ENCODE results near the gene ATCAY. TPM values are rescaled to one million over a fixed set of nuclear protein-coding genes. Genes with fewer than 3 reads are reported as not detected.
"Not testable (repeated sequence)": the region's sequence is repeated elsewhere in the genome, so short reads cannot be mapped to it uniquely, and the experiment has no call there.

ATCAY gene
- total and polyA plus RNA-seq, 3 donors from 2014 or later: 0.32 to 4.8 (median 1.7) TPM

DNA sequence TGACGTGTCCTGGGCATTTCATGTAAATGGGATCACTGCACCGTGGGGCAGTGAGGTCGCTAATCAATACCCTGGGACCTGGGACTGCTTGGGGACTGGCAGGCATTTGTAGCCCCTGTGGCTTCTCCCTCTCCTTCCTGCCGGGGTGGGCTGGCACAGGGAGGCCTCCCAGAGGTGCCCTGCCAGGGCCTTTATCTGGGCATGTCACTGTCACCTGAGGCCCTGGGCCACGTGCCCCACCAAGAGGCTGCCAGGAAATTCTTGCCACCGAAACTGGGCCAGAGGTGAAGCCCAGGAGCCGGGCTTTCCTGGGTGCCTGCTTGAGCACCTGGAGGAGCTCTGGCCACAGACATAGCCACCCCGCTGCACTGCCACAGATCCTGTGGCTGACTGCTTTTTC is 50.6 kb downstream of the ATCAY start:
- Histone ChIP-seq H3K27ac (no peak overlapping the region), H3K4me3 (no peak overlapping the region), H3K4me1 (peaks cover 5% of the 10 kb centered on the region), H3K36me3 (ENCODE audit: low read depth, missing control alignments) (no peaks in the 10 kb centered on the region), H3K27me3 (no peaks in the 10 kb centered on the region), H3K9me3 (no peaks in the 10 kb centered on the region)
- TF ChIP-seq POLR2A (IDR thresholded peaks at IDR 0.05): no peak
- TF ChIP-seq, protein P1, sequence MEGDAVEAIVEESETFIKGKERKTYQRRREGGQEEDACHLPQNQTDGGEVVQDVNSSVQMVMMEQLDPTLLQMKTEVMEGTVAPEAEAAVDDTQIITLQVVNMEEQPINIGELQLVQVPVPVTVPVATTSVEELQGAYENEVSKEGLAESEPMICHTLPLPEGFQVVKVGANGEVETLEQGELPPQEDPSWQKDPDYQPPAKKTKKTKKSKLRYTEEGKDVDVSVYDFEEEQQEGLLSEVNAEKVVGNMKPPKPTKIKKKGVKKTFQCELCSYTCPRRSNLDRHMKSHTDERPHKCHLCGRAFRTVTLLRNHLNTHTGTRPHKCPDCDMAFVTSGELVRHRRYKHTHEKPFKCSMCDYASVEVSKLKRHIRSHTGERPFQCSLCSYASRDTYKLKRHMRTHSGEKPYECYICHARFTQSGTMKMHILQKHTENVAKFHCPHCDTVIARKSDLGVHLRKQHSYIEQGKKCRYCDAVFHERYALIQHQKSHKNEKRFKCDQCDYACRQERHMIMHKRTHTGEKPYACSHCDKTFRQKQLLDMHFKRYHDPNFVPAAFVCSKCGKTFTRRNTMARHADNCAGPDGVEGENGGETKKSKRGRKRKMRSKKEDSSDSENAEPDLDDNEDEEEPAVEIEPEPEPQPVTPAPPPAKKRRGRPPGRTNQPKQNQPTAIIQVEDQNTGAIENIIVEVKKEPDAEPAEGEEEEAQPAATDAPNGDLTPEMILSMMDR (IDR thresholded peaks at IDR 0.05): no peak
- 73 to 80% methylated on average over 4 to 8 of the region's 8 CpGs for WGBS, 2 donors
- no peak for DNase-seq
- intact Hi-C loops (cut with DNase I; ENCODE audit: low total_unique reads): no loop called here

DNA sequence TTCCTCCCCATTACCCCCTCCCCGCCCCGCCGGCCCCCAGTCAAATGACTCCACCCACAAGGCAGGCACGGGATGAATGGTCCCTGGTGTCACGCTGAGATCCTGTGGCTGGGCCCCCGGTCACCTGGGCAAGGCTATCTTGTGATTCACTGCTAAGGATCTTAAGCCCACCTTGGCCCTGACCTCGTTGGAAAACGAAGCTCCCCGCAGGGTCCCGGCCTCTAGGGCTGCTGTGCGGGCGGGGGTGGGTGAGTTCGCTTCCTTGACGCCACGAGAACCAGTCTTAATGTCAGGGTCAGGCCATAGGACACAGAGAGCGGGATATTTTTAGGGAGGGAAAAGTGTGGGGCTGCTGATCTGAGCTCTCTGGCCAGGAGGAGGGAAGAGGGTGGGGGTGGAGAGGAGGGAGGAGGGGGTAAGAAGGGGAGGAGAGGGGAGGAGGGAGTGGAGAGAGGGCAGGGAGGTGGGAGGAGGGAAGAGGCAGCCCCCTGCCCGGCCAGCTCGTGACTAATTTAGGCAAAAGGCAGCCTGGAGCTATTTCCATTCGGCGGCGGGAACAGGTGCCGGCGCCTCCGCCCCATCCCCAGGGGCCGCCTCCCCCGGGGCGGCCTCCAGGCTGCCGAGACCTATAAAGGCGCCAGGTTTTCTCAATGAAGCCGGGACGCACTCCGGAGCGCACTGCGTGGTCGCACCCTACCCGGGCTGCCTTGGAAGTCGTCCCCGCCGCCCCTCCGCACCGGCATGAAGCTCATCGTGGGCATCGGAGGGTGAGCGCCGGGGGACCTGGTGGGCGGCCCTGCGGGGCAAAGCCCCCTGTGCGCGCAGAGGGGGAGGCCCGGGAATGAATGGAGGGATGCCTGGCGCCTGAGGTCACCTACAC is 52.7 kb downstream of the ATCAY start, which contains the start of gene NMRK2:
Gene NMRK2 (plus strand): TSS at position 139 of the 880 bp plus-strand sequence. CDS start 603 bp downstream, at position 742.
- Histone ChIP-seq H3K9me3 (no peaks in the 10 kb centered on the region), H3K4me3 (no peak within 1 kb of the TSS), H3K27me3 (no peaks in the 10 kb centered on the region), H3K36me3 (ENCODE audit: low read depth, missing control alignments) (no peaks in the 10 kb centered on the region), H3K27ac (no peak within 1 kb of the TSS), H3K4me1 (peaks cover 5% of the 10 kb centered on the region)
- intact Hi-C loops (cut with DNase I; ENCODE audit: low total_unique reads): no loop called here
- DNase-seq: no peak
- WGBS, 2 donors: 2 to 3% methylated on average over 26 to 44 of the region's 51 CpGs
- TF ChIP-seq, protein P1 (IDR thresholded peaks at IDR 0.05): no peak
- no peak for TF ChIP-seq POLR2A (IDR thresholded peaks at IDR 0.05)

DNA sequence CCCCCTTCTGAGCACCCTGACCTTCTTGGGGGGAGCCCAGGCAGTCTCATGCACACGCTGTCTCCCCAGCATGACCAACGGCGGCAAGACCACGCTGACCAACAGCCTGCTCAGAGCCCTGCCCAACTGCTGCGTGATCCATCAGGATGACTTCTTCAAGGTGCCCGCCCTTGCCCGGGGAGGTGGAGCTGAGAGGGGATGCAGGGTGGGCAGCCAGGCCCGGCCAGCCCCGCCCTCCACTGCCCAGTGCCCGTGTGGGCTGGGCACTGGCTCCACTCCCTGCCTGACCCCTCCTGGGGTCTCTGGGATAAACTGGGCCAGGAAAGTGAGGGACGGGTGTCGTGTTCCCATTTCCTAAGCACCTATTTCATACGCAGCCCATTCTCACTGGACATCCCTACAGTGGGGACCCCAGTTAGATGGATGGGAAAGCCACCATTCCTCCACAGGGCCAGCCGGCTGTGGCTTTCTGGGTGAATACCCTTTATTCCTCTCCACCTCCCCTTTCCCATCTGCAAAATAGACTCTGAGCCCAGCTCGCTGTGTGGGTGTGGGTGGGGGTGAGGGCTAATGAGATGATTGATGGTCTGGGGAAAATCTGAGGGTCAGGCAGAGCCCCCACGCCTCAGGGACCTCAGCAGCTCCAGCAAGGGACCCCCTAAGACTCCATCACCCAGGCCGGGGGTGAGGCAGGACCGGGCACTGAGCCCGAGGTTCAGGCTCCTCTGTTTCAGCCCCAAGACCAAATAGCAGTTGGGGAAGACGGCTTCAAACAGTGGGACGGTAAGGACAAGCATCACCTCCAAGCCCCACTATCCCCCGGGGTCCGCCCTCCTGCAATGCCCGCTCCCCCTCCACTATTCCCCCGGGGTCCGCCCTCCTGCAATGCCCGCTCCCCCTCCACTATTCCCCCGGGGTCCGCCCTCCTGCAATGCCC is 56.3 kb downstream of the ATCAY start:
- Histone ChIP-seq H3K36me3 (ENCODE audit: low read depth, missing control alignments) (no peaks in the 10 kb centered on the region), H3K9me3 (no peaks in the 10 kb centered on the region), H3K27me3 (no peaks in the 10 kb centered on the region), H3K27ac (no peak overlapping the region), H3K4me3 (no peak overlapping the region), H3K4me1 (peaks cover 5% of the 10 kb centered on the region)
- 83 to 85% methylated on average over 13 to 29 of the region's 29 CpGs for WGBS, 2 donors
- intact Hi-C loops (cut with DNase I; ENCODE audit: low total_unique reads): no loop called here
- no peak for DNase-seq
- TF ChIP-seq, protein P1 (IDR thresholded peaks at IDR 0.05): no peak
- TF ChIP-seq POLR2A (IDR thresholded peaks at IDR 0.05): no peak

DNA sequence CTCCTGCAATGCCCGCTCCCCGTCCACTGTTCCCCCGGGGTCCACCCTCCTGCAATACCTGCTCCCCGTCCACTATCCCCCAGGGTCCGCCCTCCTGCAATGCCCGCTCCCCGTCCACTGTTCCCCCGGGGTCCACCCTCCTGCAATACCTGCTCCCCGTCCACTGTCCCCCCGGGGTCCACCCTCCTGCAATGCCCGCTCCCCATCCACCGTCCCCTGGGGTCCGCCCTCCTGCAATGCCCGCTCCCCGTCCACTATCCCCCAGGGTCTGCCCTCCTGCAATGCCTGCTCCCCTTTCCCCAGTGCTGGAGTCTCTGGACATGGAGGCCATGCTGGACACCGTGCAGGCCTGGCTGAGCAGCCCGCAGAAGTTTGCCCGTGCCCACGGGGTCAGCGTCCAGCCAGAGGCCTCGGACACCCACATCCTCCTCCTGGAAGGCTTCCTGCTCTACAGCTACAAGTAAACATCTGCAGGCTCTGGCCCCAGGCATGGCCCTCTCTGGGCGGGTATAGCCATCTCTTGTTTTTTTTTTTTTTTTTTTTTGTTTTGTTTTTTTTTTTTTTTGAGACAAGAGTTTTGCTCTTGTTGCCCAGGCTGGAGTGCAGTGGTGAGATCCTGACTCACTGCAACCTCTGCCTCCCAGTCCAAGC is 57.9 kb downstream of the ATCAY start:
- H3K36me3 ChIP-seq (ENCODE audit: low read depth, missing control alignments); intact Hi-C loops (cut with DNase I; ENCODE audit: low total_unique reads); H3K4me1 ChIP-seq; H3K9me3 ChIP-seq; H3K4me3 ChIP-seq; H3K27me3 ChIP-seq; DNase-seq; H3K27ac ChIP-seq: not testable (repeated sequence)
- WGBS, 2 donors: 92% methylated on average over 22 of the region's 22 CpGs

Data from testis (tissue), 3 donors.